Loucy (cell line): Measurements from ENCODE around the gene SRGAP1.

Experiments
- H2AFZ ChIP-seq: fragments of 200-600 bp; sonication (generic); 2 replicates; pipeline ENCODE4 v1.6.0; 2016; ENCODE audit warnings: antibody characterized with exemption, mild to moderate bottlenecking, low read length, moderate library complexity
- H3F3A ChIP-seq: fragments of 200-600 bp; 2 replicates; pipeline ENCODE4 v1.6.0; 2016; ENCODE audit warnings: antibody characterized with exemption, low read depth, mild to moderate bottlenecking
- H3K27me3 ChIP-seq: fragments of 200-600 bp; sonication (generic); 2 replicates; pipeline ENCODE4 v1.6.1; 2014; ENCODE audit warnings: low read length, mild to moderate bottlenecking; ENCODE audit not compliant: insufficient read depth, poor library complexity, severe bottlenecking
- H3K36me3 ChIP-seq: fragments of 200-600 bp; sonication (generic); 2 replicates; pipeline ENCODE4 v1.6.1; 2016; ENCODE audit warnings: low read length; ENCODE audit not compliant: insufficient read depth
- H3K4me1 ChIP-seq: fragments of 200-600 bp; sonication (generic); 2 replicates; pipeline ENCODE4 v1.5.1; 2014; ENCODE audit warnings: low read length, mild to moderate bottlenecking; ENCODE audit not compliant: insufficient read depth, poor library complexity, severe bottlenecking
- H3K4me2 ChIP-seq: fragments of 200-600 bp; sonication (generic); 2 replicates; pipeline ENCODE4 v1.6.0; 2014; ENCODE audit warnings: antibody characterized with exemption, low read length, low read depth, mild to moderate bottlenecking; ENCODE audit not compliant: poor library complexity, severe bottlenecking
- H3K4me3 ChIP-seq: fragments of 200-600 bp; sonication (generic); 2 replicates; pipeline ENCODE4 v1.5.1; 2014; ENCODE audit warnings: low read length, mild to moderate bottlenecking, mixed read lengths; ENCODE audit not compliant: poor library complexity, severe bottlenecking
- H3K79me2 ChIP-seq: fragments of 200-600 bp; sonication (generic); 2 replicates; pipeline ENCODE4 v1.6.1; 2014; ENCODE audit warnings: low read length; ENCODE audit not compliant: insufficient read depth
- H3K9ac ChIP-seq: fragments of 200-600 bp; sonication (generic); 2 replicates; pipeline ENCODE4 v1.6.0; 2014; ENCODE audit warnings: mild to moderate bottlenecking, low read depth, low read length, moderate library complexity; ENCODE audit not compliant: poor library complexity, severe bottlenecking
- H3K9me2 ChIP-seq: fragments of 200-600 bp; sonication (generic); replicated peaks from 2 replicates; pipeline ENCODE4 v1.6.1; 2016; ENCODE audit warnings: low read depth, low read length, mixed read lengths
- H3K9me3 ChIP-seq: fragments of 200-600 bp; sonication (generic); 2 replicates; pipeline ENCODE4 v1.6.1; 2014; ENCODE audit warnings: mild to moderate bottlenecking, antibody characterized with exemption, low read length, low read depth; ENCODE audit not compliant: insufficient read depth
- H4K20me1 ChIP-seq: fragments of 200-600 bp; sonication (generic); 2 replicates; pipeline ENCODE4 v1.6.0; 2014; ENCODE audit warnings: antibody characterized with exemption, low read length, mild to moderate bottlenecking; ENCODE audit not compliant: insufficient read depth, poor library complexity, severe bottlenecking
- EZH2phosphoT487 ChIP-seq: fragments of 200-600 bp; IDR thresholded peaks from 2 replicates; pipeline ENCODE4 v1.6.1; 2018; ENCODE audit warnings: antibody characterized with exemption, mild to moderate bottlenecking, moderate library complexity, borderline replicate concordance
- TF ChIP-seq, protein P1 (sequence below): fragments of 200-600 bp; sonication (generic); conservative IDR thresholded peaks from 2 replicates; pipeline ENCODE4 v1.5.1; 2014; ENCODE audit warnings: mild to moderate bottlenecking, antibody characterized with exemption, low read length

SRGAP1 gene

DNA sequence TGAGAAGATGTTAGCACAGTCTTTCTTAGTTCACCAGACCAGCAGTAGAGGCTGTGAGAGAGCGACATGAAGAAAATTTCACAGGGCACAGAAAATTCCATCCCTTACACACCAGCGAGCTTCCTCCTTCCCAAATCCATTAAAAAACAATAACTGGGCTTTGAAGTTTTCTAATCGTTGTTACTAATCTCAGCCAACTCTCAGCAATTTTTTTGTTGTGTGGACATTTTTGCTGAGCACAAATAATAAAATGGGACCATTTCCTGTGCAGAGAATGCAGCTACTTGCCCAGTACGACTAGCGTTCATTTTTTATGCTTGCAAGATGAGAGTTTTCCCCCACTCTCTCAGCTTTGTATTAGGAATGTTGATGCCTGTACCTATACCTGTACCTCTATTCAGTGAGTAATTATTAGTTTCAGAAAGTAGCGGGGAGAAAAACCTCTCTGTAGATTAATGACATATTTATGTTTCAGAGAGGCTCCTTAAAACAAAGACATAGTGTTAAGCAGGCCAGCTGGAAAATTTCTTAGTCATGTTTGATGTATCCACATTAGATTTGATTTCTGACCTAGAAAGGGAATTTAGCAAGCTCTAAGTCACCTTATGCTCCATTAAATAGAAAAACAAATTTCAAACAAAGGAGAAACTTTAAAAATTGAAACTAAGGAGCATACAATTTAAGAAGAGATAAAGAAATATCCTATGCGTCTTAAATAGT is 146.5 kb downstream of the SRGAP1 start:
- no peak overlapping the region for H3K4me2 ChIP-seq
- no peaks in the 10 kb centered on the region for H3K36me3 ChIP-seq
- no peak for TF ChIP-seq EZH2phosphoT487
- TF ChIP-seq, protein P1, sequence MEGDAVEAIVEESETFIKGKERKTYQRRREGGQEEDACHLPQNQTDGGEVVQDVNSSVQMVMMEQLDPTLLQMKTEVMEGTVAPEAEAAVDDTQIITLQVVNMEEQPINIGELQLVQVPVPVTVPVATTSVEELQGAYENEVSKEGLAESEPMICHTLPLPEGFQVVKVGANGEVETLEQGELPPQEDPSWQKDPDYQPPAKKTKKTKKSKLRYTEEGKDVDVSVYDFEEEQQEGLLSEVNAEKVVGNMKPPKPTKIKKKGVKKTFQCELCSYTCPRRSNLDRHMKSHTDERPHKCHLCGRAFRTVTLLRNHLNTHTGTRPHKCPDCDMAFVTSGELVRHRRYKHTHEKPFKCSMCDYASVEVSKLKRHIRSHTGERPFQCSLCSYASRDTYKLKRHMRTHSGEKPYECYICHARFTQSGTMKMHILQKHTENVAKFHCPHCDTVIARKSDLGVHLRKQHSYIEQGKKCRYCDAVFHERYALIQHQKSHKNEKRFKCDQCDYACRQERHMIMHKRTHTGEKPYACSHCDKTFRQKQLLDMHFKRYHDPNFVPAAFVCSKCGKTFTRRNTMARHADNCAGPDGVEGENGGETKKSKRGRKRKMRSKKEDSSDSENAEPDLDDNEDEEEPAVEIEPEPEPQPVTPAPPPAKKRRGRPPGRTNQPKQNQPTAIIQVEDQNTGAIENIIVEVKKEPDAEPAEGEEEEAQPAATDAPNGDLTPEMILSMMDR: no peak

DNA sequence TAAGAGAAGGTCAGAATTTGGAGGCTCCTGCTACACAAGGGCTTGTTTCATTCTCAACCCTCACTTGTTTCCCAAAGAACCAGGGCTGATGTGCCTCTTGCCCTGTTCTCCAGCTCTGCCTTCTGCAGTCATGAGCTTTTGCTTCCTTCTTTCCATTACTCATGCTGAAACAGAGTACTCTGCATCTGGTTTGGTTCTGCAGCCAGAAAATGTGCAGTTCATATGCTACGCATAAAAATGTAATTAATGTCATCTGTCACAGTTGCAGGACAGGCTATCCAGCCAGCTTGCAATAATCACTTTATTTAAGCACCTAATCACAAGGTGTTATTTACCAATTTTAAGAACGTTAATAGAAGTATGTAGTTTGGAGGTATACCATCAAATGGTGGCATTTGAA is 150.2 kb downstream of the SRGAP1 start:
- H3K9ac ChIP-seq: no peak overlapping the region
- no peaks in the 10 kb centered on the region for H3K9me3 ChIP-seq
- no peaks in the 10 kb centered on the region for H3F3A ChIP-seq
- no peaks in the 10 kb centered on the region for H3K4me1 ChIP-seq
- no peaks in the 10 kb centered on the region for H3K36me3 ChIP-seq
- no peak overlapping the region for H3K4me2 ChIP-seq
- H3K27me3 ChIP-seq: no peaks in the 10 kb centered on the region
- no peak for TF ChIP-seq EZH2phosphoT487
- TF ChIP-seq, protein P1: no peak
- H3K79me2 ChIP-seq: no peaks in the 10 kb centered on the region
- H4K20me1 ChIP-seq: no peaks in the 10 kb centered on the region
- no peak overlapping the region for H3K4me3 ChIP-seq
- no peak overlapping the region for H2AFZ ChIP-seq
- no peaks in the 10 kb centered on the region for H3K9me2 ChIP-seq

More for the DNA sequence above, 146.5 kb downstream of the SRGAP1 start:
- no peak overlapping the region for H2AFZ ChIP-seq
- H3K79me2 ChIP-seq: no peaks in the 10 kb centered on the region
- H3F3A ChIP-seq: no peaks in the 10 kb centered on the region
- H3K4me1 ChIP-seq: no peaks in the 10 kb centered on the region
- no peaks in the 10 kb centered on the region for H3K9me3 ChIP-seq
- no peaks in the 10 kb centered on the region for H3K27me3 ChIP-seq
- H3K9ac ChIP-seq: no peak overlapping the region
- H3K4me3 ChIP-seq: no peak overlapping the region
- H4K20me1 ChIP-seq: no peaks in the 10 kb centered on the region
- no peaks in the 10 kb centered on the region for H3K9me2 ChIP-seq

DNA sequence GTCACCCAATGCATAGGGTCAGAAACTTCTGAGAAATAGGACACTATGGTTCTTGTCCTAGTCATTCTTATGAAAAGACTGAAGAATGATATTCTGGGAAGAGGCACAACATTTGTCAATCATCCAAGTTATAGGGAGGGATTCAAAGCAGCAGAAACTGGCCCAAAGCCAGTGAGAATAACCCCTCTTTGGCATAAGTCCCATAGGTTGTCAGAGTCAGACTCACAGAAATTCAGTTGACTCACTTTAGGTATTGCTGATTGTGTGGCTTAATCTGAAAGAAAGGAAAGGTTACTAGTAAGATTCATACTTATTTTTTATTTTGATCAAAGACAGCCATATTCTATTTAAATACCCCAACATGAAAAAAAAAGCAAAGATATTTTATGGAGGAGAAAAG is 151.0 kb downstream of the SRGAP1 start:
- Histone ChIP-seq H3K9ac (no peak overlapping the region), H3K79me2 (no peaks in the 10 kb centered on the region), H3K4me1 (no peaks in the 10 kb centered on the region), H3K9me3 (no peaks in the 10 kb centered on the region), H3K4me2 (no peak overlapping the region), H3K9me2 (no peaks in the 10 kb centered on the region), H3F3A (no peaks in the 10 kb centered on the region), H3K27me3 (no peaks in the 10 kb centered on the region), H3K4me3 (no peak overlapping the region), H3K36me3 (no peaks in the 10 kb centered on the region), H2AFZ (no peak overlapping the region), H4K20me1 (no peaks in the 10 kb centered on the region)
- TF ChIP-seq, protein P1: no peak
- no peak for TF ChIP-seq EZH2phosphoT487
